Left kidney (tissue), 2 donors: ENCODE measurements around the gene CNST. TPM values are rescaled to one million over a fixed set of nuclear protein-coding genes. Genes with fewer than 3 reads are reported as not detected.
"Not testable (repeated sequence)": the region's sequence is repeated elsewhere in the genome, so short reads cannot be mapped to it uniquely, and the experiment has no call there.

Experiments
- DNase-seq: peaks from one replicate; pipeline ENCODE4 v3.0.0-alpha.2; 2013
- polyA plus RNA-seq: library from polyadenylated mRNA; unstranded; fragments of 120-200 nt; gene quantifications from one replicate; pipeline ENCODE4 v1.2.1, GENCODE V29; 2013; ENCODE audit not compliant: insufficient read length

The CNST gene
- polyA plus RNA-seq, 1 donor, result 22.4 TPM

DNA sequence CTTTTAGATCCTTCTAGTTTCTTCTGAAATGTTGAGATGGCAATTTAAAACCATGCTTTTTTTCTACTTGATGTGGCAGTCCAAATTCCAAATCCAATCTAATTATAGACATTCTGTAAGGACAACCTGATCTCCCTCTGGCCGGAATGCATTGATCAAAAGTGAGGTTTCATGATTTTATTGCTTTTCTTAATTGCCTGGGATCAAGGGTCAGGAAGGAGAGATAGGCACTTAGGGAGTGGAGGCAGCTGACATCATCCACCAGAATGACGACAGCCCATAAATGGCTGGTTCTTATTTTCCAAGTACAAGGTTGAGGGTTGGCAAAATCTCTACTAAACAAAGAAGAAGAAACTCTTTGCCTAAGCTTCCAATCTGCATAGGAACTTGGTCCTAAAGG lies 111.6 kb downstream of the CNST start:
- DNase-seq, result peak; percentile 52

DNA sequence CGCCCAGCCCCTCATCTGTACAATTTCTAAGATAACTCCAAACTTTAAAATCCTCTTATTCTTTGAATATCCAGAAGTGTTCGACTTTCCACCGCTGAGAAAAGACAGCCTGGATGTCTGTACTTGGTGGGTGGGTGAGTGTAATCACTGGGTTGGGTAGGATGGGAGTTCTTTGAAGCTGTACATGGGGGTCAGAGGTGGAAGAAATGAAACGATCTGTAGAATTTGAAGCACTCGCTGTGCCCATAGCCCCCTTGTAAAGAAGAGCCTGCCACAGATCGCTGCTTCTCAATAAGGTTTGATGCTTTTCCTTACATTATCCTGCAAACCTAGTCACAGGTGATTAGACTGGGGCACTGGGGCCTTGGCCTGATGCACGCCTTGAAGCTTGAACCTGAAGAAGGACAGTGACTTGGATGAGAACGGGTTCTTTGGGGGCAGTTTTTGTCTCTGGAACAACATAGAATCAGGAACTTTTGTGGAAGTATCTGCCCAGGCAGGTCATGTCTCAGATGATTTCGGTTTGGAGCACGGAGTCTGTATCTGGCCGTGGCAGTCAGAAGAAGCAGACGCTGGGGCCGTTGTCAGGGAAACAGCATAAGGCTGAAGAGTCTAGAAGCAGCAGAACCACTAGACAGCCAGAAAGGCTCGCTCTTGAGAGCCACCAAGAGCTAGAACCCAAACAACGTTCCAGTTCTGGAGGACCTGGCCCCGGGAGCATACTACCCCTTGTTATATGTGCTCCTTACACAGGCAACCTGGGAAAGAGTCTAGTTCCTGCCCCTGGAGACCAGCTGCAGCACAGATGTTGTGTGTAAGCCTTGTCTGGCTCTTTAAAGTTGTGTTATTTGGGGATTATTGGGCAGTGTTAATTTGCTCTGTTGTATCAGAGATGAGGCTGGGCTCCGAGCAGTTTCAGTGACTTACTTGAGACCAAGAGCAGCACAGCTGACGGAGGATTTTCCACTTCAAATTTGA lies 112.8 kb downstream of the CNST start:
- DNase-seq, result peak; percentile 25

DNA sequence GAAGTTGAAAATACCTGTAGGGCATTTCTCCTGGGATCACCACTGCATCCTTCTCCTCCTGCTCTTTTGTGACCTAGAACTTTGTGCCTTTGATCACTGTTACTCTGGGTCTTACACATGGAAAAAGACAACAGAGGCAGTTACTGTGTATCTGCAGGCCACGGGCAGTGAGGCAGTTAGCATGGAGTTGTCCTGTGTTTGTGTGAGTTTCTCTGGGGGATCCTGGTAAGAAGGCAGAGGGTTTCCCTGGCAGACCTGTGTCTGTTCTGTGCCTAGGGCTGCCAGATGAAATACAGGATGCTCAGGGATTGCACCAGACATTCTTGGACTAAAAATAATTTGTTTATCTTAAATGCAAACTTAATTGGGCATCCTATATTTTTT lies 113.5 kb downstream of the CNST start:
- DNase-seq, result no peak

DNA sequence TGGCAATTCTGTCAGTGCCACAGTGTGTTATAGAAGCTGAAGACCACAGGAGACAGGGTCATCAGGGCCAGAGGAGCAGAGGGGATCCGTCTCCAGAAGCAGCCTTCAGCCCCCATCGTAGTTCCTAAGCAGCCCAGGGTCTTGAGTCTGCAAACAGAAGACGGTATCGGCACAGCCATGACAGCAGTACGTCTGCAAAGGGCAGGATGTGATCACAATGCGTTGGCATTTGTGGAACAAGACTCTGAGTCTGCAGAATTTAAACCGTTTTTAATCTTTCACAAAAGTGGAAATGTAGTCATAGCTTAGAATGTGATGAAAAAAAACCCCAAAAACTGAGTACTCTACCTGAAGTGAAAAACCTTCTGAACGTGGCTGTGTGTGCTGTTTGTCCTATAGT lies 113.9 kb downstream of the CNST start:
- DNase-seq, result no peak

DNA sequence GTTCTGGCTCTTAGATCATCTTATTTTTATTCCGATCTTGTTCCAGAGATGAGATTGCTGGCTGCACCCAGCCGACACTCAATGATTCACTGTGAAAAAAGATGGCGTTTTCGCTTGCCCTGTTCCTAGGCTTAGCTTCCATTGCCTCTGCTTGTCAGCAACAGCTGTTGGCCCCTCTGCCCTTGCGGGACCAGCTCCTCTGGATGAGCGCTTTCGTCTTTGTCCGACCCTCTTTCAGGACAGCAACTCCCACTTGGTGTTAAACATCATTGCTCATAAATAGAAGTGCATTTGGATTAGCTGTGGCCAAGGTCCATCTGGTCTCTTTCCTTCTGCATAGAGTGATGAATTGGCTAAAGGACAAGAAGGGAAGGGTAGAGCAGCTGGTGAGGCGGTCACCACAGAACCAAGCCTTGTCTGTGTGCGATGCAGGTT lies 114.5 kb downstream of the CNST start:
- DNase-seq, result peak; percentile 27

DNA sequence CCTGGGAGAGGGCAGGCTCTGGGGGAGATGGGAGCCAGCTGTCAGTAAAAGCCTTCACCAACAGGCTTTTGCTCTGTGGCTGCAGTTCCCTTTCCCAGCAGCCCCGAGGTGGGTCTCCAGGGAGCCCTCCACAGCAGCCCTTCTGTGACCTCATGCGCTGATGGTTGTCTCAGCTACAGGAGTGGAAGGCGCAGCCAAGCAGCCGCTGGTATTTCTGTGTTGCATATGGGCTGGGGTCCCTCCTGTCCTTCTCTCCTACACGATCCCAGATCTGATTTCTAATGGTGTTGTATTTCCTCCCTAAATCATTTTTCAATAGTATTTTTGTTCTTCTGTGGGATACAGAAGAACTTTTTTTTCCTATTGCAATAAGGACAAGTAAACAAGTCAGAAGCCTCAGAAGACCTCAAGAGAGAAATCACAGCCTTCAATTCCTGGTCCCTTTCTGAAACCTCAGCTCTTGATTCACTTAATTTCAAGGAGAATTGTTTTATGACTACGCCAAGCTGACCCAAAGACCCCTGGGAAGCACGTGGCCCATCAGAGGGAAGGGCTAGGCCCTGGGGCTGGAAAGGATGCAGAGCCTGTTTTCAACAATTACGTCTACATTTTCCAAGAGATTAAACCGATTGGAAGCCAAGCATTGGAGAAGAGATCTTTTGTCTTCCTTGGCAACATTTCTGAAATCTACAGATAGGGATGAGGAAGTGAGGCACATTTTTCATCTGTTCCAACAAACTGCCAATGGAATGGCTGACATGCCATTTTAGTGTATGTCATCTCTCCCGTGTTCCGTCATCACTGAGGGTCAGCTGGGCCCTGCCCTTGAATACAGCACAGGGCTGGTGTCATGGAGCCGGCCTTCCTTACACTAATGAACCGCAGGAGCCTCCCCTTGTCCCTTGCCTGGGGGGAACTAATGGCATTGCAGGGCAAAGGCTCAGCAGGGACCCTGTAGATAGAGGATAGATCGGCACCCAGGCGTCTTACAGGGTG lies 115.9 kb downstream of the CNST start:
- DNase-seq, result peak; percentile 64

DNA sequence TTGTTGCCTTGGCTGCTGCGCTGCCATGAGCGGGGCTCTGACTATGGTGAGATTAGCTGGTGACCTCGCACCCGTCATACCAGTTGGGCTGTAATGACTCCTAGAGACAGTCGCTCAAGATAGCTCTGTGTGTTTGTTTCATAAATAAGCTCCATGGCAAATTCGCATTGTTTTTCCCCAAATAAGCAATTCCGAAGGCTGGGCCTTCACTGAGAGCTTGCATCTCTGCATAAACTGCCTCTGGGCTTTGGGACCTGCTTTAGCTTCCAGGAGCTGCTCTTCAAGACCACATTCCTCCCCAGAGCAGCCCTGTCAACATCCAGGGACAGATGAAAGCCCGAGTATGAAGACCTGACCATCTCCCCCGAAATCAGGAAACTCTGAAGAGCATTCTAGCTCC lies 117.3 kb downstream of the CNST start:
- DNase-seq, result no peak

DNA sequence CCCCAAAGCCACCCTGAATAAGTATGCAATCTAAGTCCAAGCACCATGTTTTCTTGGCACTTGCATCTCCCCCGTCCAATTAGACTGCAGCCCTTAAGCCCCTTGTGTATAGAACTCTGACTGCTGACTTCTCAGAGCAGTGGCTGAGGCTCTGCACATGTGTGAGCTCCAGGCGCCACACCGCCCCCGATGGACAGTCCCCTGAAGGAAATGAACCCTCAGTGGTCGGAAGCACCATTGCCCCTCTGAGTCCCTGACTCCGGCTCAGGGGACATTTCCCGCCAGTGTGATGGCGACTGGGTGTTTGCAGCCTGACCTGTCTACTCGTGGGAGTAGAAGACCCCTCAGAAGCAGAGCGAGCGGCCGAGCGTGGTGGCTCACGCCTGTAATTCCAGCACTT lies 120.7 kb downstream of the CNST start:
- no peak for DNase-seq

DNA sequence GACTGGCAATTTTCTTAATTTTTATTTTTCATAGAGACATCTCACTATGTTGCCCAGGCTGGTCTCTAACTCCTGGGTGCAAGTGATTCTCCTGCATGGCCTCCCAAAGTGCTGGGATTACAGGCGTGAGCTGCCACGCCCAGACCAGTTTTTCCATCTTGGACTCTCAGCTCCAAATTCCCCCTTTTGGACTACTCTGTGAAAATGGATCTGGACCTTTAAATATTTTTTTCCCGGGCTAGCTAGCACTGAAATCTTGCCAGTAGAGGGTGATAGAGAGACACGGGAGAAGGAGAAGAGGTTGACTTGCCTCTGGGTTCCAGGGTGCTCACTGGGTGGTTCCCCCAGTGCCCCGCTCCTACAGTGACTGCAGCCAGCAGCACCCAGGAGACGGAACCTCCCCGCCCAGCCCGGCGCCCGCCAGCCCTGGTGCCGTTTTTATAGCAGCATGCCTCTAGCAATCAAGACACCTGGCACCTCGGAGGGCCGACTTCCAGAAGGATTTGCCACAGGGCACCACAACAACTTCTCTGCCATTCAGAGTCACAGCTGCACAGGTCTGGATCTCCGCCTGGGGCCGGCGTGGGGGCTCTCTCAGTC lies 123.3 kb downstream of the CNST start:
- peak; percentile 70 for DNase-seq

DNA sequence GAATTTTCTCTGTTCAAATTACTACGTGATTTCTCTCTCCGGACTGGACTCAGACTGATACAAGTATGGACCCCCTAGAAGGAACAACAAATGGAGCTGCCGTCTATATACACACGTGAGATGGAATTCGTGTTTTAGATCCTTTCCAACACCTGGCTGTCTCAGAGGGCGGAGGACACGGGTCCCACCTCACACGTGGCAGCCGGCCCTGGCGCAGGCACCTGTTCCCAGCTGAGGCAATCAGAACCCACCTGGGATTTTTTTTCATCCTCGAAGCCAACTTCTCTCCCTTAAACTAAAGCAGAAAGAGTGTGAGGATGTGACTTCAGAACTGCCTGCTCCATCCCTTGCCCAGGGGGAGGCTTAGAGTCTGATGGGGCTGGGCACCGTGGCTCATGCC lies 123.8 kb downstream of the CNST start:
- DNase-seq, result no peak

DNA sequence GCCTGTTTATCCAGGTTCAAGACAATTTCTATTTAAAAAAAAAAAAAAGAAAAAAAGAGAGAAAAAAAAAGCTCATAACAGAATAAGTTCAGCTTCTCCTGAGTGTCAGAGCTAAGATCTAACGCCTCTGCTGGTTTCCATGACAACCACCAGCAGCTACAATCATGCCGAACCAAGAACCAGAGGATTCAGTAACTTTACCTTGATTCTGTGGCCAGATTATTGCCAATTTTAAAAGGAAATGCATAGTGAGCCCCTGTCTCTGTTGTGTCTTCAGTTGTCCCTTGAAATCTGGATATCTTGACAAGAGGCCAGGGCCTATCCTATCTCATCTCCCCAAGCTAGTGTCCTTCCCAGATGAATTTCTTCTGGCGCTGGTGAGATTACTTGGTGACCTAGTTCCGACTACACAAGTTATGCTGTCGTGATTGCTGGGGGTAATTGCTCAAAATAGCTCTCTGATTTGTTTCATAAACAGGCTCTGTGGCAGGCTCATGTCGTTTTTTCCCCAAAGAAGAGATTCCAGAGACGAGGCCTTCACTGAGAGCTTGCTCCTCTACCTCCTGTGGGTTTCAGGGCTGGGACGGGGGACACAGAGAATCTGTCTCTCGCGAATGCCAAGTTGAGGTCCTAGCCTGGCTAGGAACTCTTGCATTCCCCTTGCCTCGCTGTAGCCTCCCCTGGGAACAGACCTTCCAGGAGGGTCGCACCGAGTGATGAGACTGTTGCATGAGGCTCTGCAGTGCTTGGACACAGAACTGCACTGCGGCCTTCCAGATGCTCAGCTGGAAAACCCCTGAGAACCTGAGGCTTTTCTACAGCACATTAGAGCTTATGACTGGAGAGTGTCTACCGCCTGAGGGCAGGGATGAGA lies 125.6 kb downstream of the CNST start:
- no peak for DNase-seq

DNA sequence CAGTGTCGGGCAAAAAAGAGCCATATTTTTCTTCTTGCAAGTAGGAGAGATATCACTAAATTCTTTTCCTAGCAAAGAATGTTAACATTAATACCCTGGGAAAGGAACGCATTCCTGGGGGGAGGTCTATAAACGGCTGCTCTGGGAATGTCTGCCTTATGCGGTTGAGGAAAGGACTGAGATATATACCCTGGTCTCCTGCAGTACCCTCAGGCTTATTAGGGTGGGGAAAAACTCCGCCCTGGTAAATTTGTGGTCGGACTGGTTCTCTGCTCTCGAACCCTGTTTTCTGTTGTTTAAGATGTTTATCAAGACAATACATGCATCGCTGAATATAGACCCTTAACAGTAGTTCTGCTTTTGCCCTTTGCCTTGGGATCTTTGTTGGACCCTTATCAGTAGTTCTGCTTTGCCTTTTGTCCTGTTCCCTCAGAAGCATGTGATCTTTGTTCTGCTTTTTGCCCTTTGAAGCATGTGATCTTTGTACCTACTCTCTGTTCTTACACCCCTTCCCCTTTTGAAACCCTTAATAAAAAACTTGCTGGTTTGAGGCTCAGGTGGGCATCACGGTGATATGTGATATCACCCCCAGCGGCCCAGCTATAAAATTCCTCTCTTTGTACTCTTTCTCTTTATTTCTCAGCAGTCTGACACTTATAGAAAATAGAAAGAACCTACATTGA lies 128.1 kb downstream of the CNST start:
- DNase-seq, result not testable (repeated sequence)

DNA sequence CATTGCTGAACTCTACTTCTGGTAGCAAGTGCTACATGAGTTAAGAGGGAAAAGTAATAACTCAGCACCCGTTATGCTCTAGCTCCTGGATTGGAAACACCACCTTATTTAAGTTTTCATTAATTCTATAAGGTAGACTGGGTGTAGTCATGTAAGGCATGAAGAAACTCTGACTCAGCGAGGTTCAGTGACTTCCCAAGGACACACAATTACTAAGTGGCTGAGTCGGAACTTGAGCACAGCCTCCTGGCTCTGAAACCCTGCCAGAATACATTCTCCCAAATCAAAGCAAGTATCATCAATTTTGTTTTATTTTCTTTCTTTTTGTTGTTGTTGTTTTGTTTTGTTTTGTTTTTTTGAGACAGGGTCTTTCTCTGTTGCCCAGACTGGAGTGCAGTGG lies 128.9 kb downstream of the CNST start:
- DNase-seq, result no peak

DNA sequence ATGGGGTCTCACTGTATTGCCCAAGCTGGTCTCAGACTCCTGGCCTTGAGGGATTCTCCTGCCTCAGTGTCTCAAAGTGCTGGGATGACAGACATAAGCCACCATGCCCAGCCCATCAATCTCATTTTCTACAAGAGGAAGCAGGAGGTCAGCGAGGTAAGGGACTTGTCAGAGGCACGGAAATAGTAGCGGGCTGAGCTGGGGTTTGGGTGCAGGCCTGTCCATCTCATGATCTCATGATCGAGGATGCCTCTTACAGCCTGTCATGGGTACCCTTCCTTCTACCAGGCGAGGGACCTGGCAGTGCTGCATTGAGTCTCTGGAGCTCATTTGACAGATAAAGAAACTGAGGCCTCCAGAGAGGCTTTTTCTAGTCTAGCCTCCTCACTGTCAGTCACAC lies 129.4 kb downstream of the CNST start:
- no peak for DNase-seq

DNA sequence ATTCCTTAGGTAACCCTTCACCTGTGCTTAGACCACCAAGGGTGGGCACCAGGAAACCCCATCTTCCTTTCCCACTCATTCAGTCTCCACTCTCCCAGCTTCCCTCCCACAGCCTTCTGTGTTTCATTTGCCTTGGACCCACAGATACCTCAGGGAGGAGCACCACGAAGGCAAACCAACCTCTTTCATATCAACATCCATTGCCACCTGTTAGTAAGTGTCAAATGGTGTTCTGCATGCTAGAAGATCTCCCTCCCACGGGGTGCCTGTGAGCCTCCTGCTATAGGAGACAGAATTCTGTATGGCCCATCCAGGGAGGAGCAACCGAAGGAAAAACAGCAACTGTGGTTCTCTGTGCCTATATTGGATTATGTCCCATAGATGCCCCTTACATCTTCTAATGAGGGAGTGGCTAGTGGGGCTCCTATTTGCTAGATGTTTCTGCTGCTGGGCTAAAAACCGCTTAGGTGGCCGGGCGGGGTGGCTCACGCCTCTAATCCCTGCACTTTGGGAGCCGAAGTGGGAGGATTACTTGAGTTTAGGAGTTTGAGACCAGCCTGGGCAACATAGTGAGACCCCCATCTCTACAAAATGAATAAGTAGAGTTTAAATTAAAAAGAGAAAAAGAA lies 132.3 kb downstream of the CNST start:
- no peak for DNase-seq

DNA sequence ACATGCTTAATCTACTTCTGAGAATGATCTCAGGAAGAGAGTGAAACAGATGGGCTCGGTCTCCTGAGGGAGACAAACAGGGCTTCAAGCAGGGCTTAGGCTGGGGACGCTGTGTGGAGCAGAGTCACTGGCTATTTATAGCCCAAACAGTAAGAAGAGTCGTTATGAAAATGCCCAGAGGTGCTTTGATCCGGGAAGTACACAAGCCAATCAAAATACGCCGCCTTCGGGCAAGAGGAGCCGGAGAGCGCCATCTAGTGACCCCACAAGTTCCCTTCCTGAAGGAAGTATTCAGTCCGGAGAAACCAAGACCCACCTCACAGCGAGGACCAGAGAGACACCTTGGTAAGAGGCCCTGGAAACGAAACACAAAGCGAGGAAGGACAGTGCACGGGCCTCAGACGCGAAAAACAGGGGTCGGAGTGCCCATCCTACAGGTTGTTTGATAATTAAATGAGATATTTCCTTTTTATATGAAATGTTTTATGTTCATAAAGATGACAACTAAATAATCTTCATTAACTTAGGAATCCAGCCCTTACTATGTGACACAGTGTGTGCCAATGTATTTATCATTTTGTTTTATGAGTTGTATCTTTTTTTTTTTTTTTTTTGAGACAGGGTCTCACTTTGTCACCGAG lies 133.0 kb downstream of the CNST start:
- DNase-seq, result peak; percentile 68

DNA sequence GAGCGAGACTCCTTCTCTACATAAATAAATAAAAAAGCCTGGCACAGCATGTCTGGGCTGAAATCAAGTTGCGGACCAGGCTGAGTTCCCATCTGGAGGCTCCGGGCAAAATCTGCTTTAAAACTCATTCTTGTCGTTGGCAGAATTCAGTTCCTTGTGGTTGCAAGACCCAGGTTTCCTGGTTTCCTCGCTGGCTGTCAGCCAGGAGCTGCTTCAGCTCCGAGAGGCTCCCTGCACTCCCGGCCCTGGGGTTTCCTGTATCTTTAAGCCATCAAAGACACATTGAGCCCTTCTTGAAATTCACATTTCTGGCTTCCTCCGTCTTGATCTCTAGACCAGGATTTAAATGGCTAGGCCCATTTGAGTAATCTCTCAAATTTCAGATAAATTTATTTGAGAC lies 137.3 kb downstream of the CNST start:
- DNase-seq, result no peak

DNA sequence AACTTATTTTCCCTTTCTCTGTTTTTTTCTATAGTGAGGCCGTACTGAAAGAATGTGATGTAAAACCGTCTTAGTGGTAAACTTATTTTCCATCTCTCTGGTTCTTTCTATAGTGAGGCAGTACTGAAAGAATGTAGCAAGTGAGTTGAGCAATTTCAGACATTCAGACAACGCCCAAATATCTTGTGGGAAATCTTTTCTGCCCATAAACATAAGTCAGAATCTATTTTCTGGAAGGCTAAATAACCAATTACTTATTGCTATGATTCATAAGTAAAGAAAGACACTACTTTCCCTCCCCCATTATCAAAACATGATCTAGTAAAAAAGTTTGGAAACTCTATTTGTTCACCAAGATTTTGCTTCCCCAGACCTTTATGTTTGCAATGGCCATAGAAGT lies 139.1 kb downstream of the CNST start:
- DNase-seq, result no peak

DNA sequence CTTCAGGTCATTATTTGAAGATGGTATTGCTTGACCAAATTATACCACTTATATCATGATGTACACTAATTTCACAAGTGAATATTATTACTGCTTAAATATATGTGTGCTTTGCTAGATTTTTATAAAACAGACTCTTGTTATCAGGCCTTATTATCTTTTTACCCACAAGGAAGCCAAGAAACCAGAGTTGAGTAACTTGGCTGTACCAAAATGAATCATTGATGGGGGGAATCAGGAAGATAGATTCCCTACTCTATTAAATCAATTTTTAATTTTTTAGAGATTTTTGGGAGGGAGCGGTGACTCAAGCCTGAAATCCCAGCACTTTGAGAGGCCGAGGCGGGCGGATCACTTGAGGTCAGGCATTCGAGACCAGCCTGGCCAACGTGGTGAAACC lies 141.9 kb downstream of the CNST start:
- DNase-seq, result no peak

DNA sequence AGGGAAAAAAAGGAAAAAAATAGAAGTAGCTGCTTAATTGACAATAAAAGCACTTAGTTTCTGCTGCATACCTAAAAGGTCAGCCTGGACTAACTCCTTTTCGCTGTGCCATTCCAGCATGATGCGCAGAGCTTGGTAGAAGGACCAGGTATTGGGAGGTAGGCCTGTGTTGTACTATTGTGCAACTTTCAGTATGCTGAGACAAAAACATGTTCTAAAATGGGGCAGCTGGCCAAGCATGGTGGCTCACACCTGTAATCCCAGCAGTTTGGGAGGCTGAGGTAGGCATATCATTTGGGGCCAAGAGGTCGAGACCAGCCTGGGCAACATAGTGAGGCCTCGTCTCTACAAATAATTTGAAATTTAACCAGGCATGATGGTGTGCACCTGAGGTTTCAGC lies 142.9 kb downstream of the CNST start:
- DNase-seq, result no peak
